Activated CD4-positive, CD25-positive, alpha-beta regulatory T cell (primary cell): ENCODE measurements around the gene KDM4E.
A peak's percentile ranks its signal among the peaks of the same experiment; 100 is the strongest.

Experiments
- DNase-seq, 4 experiments: peaks; one replicate each; lab custom pipeline; 2025; lab: John Stamatoyannopoulos, UW

Gene KDM4E

GRCh38 chr11:95050595-95051202 lies 25.6 kb downstream of the KDM4E start:
- DNase-seq: no peak

GRCh38 chr11:95054356-95054755 lies 29.3 kb downstream of the KDM4E start:
- no peak for DNase-seq

- DNase-seq: no peak
Observed at GRCh38 chr11:95055283-95055897, 30.3 kb downstream of the KDM4E start.

GRCh38 chr11:95057959-95058358 lies 32.9 kb downstream of the KDM4E start:
- DNase-seq: no peak

DNA sequence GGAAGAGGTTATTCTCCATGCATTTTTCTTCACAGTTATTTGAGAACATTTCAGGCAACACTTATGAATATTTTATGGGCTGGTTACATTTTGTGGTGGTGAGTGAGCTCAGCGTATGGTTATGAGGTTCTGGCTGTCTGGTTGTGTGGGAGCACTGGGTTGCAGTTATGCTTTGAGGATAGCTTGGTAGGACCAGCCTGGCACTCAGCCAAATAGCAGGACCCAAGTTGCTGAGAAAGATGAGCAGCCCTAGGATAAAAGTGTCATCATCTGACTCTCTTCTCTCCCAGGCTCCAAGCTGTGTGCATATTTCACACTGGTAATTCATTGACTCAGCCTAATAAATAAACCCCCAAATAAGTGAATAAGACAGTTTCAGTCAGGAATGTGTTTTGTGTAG lies 33.6 kb downstream of the KDM4E start:
- no peak for DNase-seq

DNA sequence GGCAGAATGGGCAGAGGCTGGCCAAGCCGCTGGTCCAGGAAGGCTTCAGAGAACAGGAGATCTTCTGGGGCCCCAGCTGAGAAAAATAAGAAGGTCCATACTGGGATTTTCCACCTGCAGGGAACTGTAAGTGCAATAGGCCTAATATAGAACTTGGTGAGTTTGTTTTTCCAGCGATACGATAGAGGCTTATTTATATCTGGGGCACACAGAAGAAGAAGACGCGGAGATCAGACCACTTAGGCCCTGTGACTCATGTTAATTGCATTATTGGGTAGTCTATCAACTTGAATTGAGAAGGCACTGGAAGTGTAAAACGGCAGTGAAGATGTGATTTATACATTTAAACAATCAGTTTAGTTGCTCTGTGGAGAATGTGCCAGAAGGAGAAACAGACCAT lies 34.0 kb downstream of the KDM4E start:
- no peak for DNase-seq

GRCh38 chr11:95065336-95065735 lies 40.3 kb downstream of the KDM4E start:
- DNase-seq: no peak

- no peak for DNase-seq
Observed at GRCh38 chr11:95066716-95067038, 41.6 kb downstream of the KDM4E start, which contains the start of gene SRSF8. Gene SRSF8 (plus strand): TSS chr11:95066919. CDS start chr11:95067227, 308 bp downstream.

DNA sequence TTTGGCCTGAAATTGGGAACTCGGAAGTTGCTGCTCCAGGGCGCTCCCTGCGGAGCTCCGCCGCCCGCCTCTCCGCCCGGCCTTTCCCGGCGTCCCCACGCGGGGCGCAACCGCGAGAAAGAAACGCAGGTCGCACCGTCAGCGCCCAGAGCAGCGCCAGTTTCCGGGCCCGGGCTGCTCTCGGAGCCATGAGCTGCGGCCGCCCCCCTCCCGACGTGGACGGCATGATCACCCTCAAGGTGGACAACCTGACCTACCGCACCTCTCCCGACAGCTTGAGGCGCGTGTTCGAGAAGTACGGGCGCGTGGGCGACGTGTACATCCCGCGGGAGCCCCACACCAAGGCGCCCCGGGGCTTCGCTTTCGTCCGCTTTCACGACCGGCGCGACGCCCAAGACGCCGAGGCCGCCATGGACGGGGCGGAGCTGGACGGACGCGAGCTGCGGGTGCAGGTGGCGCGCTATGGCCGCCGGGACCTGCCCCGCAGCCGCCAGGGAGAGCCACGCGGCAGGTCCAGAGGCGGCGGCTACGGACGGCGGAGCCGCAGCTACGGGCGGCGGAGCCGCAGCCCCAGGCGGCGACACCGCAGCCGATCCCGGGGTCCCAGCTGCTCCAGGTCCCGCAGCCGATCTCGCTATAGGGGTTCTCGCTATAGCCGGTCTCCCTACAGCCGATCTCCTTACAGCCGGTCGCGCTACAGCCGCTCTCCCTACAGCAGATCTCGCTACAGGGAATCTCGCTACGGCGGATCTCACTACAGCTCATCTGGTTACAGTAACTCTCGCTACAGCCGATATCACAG lies 42.2 kb downstream of the KDM4E start:
- DNase-seq: peak; percentile 51 to 64 (median 60)

DNA sequence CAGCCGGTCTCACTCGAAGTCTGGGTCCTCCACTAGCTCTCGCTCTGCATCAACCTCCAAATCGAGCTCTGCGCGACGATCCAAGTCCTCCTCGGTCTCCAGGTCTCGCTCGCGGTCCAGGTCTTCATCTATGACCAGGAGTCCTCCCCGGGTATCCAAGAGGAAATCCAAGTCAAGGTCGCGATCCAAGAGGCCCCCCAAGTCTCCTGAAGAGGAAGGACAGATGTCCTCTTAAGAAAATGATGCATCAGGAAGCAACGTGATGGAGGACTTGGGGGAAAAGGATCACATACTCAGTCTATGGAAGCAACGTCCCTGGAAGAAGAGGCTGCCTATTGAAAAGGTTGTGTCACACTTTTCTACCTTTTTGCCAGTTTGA lies 42.8 kb downstream of the KDM4E start:
- no peak for DNase-seq

DNA sequence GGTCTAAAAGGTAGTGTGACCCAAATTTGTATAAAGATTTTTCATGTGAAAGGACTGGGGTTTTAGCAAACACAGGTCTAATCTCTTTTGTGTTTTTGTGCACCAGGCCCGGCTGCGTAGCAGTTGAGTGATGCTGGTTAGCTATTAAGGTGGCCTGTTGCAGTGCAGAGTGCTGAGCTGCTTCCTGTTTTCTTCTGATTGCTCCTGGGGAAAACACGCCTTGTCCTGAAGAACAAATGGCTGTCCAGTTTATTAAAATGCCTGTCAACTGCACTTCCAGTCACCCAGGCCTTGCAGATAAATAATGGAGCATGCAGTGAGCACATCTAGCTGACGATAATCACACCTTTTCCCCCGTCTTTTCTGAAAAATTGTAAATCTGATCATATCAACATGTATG lies 43.5 kb downstream of the KDM4E start:
- peak in 3 of 4 experiments; percentile 15 to 40 (median 22) for DNase-seq

DNA sequence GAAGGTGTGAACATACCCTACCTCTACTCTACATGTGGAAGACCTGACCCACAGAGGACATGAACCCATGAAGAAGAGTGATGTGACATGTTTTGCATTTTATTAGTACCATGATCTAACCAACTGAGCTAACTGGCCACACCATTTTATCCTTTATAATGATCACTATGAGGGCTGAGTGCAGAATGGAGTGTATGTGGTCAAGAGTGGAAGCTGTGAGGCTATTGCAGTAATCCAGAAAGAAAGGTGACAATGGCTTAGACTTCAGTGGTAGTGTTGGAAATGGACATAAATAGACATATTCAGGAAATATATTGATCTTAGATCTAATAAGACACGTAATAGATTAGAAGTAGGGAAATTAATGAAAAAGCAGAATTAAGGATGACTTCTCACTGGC lies 45.4 kb downstream of the KDM4E start:
- no peak for DNase-seq

- DNase-seq: no peak
Observed at GRCh38 chr11:95072948-95073347, 47.9 kb downstream of the KDM4E start.

DNA sequence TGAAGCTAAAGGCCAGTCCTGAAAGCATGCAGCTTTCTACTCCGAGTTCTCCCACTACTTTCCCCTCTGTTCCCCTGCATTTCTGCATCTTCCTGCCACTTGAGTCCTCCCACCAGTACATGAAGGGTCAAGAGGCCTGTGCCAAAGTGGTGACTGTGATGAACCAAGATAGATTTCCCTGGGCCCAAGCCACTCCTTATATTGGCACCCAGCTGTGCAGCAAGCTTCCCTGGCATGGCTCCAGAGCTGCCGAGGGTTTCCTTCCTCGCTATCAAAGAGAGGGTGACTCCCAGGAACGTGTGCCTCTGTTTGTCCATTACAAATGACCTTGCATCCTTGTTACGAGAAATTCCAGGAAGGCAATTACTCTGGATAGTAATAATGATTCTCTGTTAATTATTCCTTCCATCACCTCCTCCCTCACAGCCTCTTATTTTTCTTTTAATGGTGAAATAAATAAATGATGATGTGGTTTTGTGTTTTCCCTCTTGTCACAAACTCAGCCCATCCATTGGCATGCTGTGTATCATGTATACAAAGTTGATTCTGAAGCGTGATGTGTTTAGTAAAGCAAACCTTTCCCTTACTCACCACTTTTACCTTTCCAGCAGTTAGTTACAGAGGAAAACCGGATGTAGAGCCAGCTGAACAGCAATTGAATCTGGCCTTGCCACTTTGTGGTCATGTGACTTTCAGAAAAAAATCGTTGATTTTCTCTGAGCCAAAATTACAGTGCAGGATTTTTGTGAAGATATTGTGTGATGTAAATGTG lies 49.9 kb downstream of the KDM4E start:
- DNase-seq: no peak

GRCh38 chr11:95076416-95076815 lies 51.4 kb downstream of the KDM4E start:
- no peak for DNase-seq

- DNase-seq: no peak
Observed at GRCh38 chr11:95076981-95077380, 51.9 kb downstream of the KDM4E start.
